K562 (cell line): ENCODE results near the gene PPM1D. TPM values are rescaled to one million over a fixed set of nuclear protein-coding genes. Genes with fewer than 3 reads are reported as not detected.
A peak's percentile ranks its signal among the peaks of the same experiment; 100 is the strongest.

Experiments
- ARID1B ChIP-seq: fragments of 450-650 bp; IDR thresholded peaks from 2 replicates; pipeline ENCODE4 v1.6.1; 2016; ENCODE audit warnings: antibody characterized with exemption, mild to moderate bottlenecking, inconsistent platforms
- CBFA2T2 ChIP-seq: fragments of 450-650 bp; conservative IDR thresholded peaks from 2 replicates; pipeline ENCODE4 v1.6.1; 2017; ENCODE audit warnings: mild to moderate bottlenecking
- ERF ChIP-seq: fragments of 450-650 bp; formaldehyde crosslinking; IDR thresholded peaks from 2 replicates; pipeline ENCODE4 v1.4.0; 2020; ENCODE audit warnings: mild to moderate bottlenecking, mixed read lengths
- EZH2 ChIP-seq: IDR thresholded peaks from 2 replicates; pipeline ENCODE4 v1.6.1; 2012; ENCODE audit warnings: low read depth, mild to moderate bottlenecking, inconsistent platforms, low read length, borderline replicate concordance
- MEIS2 ChIP-seq: fragments of 450-650 bp; IDR thresholded peaks from 2 replicates; pipeline ENCODE4 v1.6.1; 2014; ENCODE audit warnings: mild to moderate bottlenecking; ENCODE audit not compliant: partially characterized antibody
- NR3C1 ChIP-seq: sonication (generic); formaldehyde crosslinking; IDR thresholded peaks from 2 replicates; pipeline ENCODE4 v1.8.1; 2022; ENCODE audit warnings: missing genetic modification reagents
- PML ChIP-seq: IDR thresholded peaks from 2 replicates; pipeline ENCODE4 v1.6.1; 2012; ENCODE audit warnings: low read length, inconsistent platforms
- POLR2AphosphoS5 ChIP-seq: IDR thresholded peaks from 2 replicates; pipeline ENCODE4 v1.6.1; 2011; ENCODE audit warnings: mild to moderate bottlenecking, low read depth, low read length, moderate library complexity; ENCODE audit not compliant: control insufficient read depth, insufficient read depth
- TAF9B ChIP-seq: fragments of 450-650 bp; IDR thresholded peaks from 2 replicates; pipeline ENCODE4 v1.6.1; 2018; ENCODE audit warnings: mild to moderate bottlenecking; ENCODE audit not compliant: partially characterized antibody
- TAL1 ChIP-seq: fragments of 450-650 bp; IDR thresholded peaks from 2 replicates; pipeline ENCODE4 v1.6.1; 2016; ENCODE audit warnings: mild to moderate bottlenecking
- TCF3 ChIP-seq: sonication (generic); formaldehyde crosslinking; IDR thresholded peaks from 2 replicates; pipeline ENCODE4 v1.4.0; 2020; ENCODE audit warnings: mild to moderate bottlenecking, missing genetic modification reagents
- TEAD4 ChIP-seq, 2 experiments: sonication (generic) in 1 of 2; formaldehyde crosslinking in 1 of 2; IDR thresholded peaks; 2 replicates each; pipeline versions ENCODE4 v1.6.1 to v1.8.0; 2012 to 2022; ENCODE audit warnings: borderline replicate concordance in 1 of 2, inconsistent platforms in 1 of 2, low read length in 1 of 2, mild to moderate bottlenecking in 1 of 2, missing genetic modification reagents in 1 of 2
- TRIM24 ChIP-seq, 2 experiments: fragments of 450-650 bp; IDR thresholded peaks; 2 replicates each; pipeline ENCODE4 v1.6.1; 2016
- ZNF124 ChIP-seq: sonication (generic); formaldehyde crosslinking; IDR thresholded peaks from 2 replicates; pipeline ENCODE4 v1.8.1; 2022; ENCODE audit warnings: missing genetic modification reagents
- ZNF324 ChIP-seq: fragments of 250-450 bp; sonication (Bioruptor Pico); IDR thresholded peaks from 2 replicates; pipeline ENCODE4 v1.4.0; 2020; ENCODE audit warnings: mild to moderate bottlenecking
- ZNF707 ChIP-seq: fragments of 250-450 bp; sonication (Bioruptor Pico); conservative IDR thresholded peaks from 2 replicates; pipeline ENCODE4 v1.8.0; 2022; ENCODE audit warnings: inconsistent platforms, mild to moderate bottlenecking, moderate library complexity
- polyA plus RNA-seq, 8 experiments: library from polyadenylated mRNA; depleted of rRNA in 4 of 8; stranded (reverse) in 5 of 8; unstranded in 3 of 8; fragments of >200 nt; fragmentation: Nextera tagmentation in 2 of 8; fragmentation: Illumina TruSeq in 1 of 8; extraction: Ambion mirVana in 2 of 8; extraction: Trizol in 1 of 8; gene quantifications; 2 replicates each; pipeline versions ENCODE4 v1.2.1 to v1.2.3, GENCODE V29; 2011 to 2014; ENCODE audit warnings: inconsistent platforms in 1 of 8, missing spikeins in 1 of 8
- total RNA-seq, 7 experiments: library from RNA; depleted of rRNA in 6 of 7; stranded (reverse); fragments of >200 nt in 6 of 7; fragmentation: Illumina TruSeq in 2 of 7; extraction: Trizol in 2 of 7; gene quantifications; 2 replicates each; pipeline versions ENCODE4 v1.2.1 to v1.2.3, GENCODE V29; 2011 to 2021; ENCODE audit warnings: low replicate concordance in 1 of 7
- TF ChIP-seq, protein P1 (sequence below), 3 experiments: IDR thresholded peaks in 2 of 3; conservative IDR thresholded peaks in 1 of 3; 2 replicates each; pipeline ENCODE4 v1.5.1; 2011 to 2012; ENCODE audit warnings: low read length in 3 of 3, mild to moderate bottlenecking in 3 of 3, control low read depth in 2 of 3, improper control_type of control experiment in 1 of 3, inconsistent platforms in 1 of 3, low read depth in 1 of 3, mixed read lengths in 1 of 3, moderate library complexity in 1 of 3; ENCODE audit not compliant: insufficient read depth in 2 of 3
- TF ChIP-seq, protein P2 (sequence below): fragments of 450-650 bp; IDR thresholded peaks from 2 replicates; pipeline ENCODE4 v1.6.1; 2014; ENCODE audit warnings: low read depth, mild to moderate bottlenecking, moderate library complexity, borderline replicate concordance
- TF ChIP-seq, protein P3 (sequence below): fragments of 250-450 bp; sonication (Bioruptor Pico); IDR thresholded peaks from 2 replicates; pipeline ENCODE4 v1.5.0; 2021
- TF ChIP-seq, protein P4 (sequence below): IDR thresholded peaks from 2 replicates; pipeline ENCODE4 v1.6.1; 2011; ENCODE audit not compliant: insufficient read length; ENCODE audit errors: extremely low read depth
- TF ChIP-seq, protein P5 (sequence below): fragments of 250-450 bp; sonication (Bioruptor Pico); IDR thresholded peaks from 2 replicates; pipeline ENCODE4 v1.6.1; 2021; ENCODE audit warnings: mild to moderate bottlenecking
- TF ChIP-seq, protein P6 (sequence below): fragments of 450-650 bp; IDR thresholded peaks from 2 replicates; pipeline ENCODE4 v1.6.1; 2018; ENCODE audit warnings: mild to moderate bottlenecking, low read depth; ENCODE audit not compliant: partially characterized antibody

Gene PPM1D
- total and polyA plus RNA-seq, 9 of the 15 experiments (the other 6 are each of a cell fraction or from before 2014, with no cell fraction given): 2.1 to 19.0 (median 7.8) TPM

DNA sequence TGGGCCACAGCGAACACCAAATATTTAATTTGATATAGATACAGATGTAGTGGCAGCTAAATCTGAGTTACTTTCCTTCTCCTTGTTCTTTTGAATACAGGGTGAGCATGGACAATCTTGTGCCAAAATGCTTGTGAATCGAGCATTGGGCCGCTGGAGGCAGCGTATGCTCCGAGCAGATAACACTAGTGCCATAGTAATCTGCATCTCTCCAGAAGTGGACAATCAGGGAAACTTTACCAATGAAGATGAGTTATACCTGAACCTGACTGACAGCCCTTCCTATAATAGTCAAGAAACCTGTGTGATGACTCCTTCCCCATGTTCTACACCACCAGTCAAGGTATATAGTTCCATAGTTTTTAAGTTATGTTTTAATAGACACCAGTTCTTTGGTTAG is 56.5 kb downstream of the PPM1D start (continued):
- TF ChIP-seq, protein P1, sequence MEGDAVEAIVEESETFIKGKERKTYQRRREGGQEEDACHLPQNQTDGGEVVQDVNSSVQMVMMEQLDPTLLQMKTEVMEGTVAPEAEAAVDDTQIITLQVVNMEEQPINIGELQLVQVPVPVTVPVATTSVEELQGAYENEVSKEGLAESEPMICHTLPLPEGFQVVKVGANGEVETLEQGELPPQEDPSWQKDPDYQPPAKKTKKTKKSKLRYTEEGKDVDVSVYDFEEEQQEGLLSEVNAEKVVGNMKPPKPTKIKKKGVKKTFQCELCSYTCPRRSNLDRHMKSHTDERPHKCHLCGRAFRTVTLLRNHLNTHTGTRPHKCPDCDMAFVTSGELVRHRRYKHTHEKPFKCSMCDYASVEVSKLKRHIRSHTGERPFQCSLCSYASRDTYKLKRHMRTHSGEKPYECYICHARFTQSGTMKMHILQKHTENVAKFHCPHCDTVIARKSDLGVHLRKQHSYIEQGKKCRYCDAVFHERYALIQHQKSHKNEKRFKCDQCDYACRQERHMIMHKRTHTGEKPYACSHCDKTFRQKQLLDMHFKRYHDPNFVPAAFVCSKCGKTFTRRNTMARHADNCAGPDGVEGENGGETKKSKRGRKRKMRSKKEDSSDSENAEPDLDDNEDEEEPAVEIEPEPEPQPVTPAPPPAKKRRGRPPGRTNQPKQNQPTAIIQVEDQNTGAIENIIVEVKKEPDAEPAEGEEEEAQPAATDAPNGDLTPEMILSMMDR (IDR thresholded peaks at IDR 0.05 in 2 of 3, conservative IDR thresholded peaks at IDR 0.05 in 1 of 3; ENCODE audit: insufficient read depth in 2 of 3, low read depth in 1 of 3, low read length in 3 of 3): peak in 2 of 3 experiments; percentile 10 to 23; a peak in 1 of 6 replicates
- TF ChIP-seq ARID1B (peak; percentile 67), MEIS2 (peak; percentile 45), TCF3 (peak; percentile 84), NR3C1 (CRISPR knock-in tag) (no peak), TRIM24 (IDR thresholded peaks at IDR 0.05) (no peak), TAF9B (no peak), ERF (CRISPR knock-in tag) (no peak), PML (no peak), ZNF124 (CRISPR knock-in tag) (no peak), POLR2AphosphoS5 (peak; percentile 45; the same call in 1 of the 2 replicates), TAL1 (peak; percentile 71), ZNF707 (CRISPR knock-in tag) (no peak), TEAD4 (IDR thresholded peaks at IDR 0.05; ENCODE audit: low read length) (peak; percentile 57), TEAD4 (CRISPR knock-in tag; IDR thresholded peaks at IDR 0.05; ENCODE audit: borderline replicate concordance) (no peak), CBFA2T2 (peak; percentile 54; the same call in 1 of the 2 replicates), EZH2 (no peak), ZNF324 (no peak)
- TF ChIP-seq, protein P2, sequence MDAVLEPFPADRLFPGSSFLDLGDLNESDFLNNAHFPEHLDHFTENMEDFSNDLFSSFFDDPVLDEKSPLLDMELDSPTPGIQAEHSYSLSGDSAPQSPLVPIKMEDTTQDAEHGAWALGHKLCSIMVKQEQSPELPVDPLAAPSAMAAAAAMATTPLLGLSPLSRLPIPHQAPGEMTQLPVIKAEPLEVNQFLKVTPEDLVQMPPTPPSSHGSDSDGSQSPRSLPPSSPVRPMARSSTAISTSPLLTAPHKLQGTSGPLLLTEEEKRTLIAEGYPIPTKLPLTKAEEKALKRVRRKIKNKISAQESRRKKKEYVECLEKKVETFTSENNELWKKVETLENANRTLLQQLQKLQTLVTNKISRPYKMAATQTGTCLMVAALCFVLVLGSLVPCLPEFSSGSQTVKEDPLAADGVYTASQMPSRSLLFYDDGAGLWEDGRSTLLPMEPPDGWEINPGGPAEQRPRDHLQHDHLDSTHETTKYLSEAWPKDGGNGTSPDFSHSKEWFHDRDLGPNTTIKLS: no peak
- TF ChIP-seq, protein P3, sequence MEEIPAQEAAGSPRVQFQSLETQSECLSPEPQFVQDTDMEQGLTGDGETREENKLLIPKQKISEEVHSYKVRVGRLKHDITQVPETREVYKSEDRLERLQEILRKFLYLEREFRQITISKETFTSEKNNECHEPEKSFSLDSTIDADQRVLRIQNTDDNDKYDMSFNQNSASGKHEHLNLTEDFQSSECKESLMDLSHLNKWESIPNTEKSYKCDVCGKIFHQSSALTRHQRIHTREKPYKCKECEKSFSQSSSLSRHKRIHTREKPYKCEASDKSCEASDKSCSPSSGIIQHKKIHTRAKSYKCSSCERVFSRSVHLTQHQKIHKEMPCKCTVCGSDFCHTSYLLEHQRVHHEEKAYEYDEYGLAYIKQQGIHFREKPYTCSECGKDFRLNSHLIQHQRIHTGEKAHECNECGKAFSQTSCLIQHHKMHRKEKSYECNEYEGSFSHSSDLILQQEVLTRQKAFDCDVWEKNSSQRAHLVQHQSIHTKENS (CRISPR knock-in tag): no peak
- TF ChIP-seq, protein P4, sequence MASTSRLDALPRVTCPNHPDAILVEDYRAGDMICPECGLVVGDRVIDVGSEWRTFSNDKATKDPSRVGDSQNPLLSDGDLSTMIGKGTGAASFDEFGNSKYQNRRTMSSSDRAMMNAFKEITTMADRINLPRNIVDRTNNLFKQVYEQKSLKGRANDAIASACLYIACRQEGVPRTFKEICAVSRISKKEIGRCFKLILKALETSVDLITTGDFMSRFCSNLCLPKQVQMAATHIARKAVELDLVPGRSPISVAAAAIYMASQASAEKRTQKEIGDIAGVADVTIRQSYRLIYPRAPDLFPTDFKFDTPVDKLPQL: no peak
- TF ChIP-seq, protein P5, sequence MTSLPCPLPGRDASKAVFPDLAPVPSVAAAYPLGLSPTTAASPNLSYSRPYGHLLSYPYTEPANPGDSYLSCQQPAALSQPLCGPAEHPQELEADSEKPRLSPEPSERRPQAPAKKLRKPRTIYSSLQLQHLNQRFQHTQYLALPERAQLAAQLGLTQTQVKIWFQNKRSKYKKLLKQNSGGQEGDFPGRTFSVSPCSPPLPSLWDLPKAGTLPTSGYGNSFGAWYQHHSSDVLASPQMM (CRISPR knock-in tag): no peak
- TF ChIP-seq, protein P6, sequence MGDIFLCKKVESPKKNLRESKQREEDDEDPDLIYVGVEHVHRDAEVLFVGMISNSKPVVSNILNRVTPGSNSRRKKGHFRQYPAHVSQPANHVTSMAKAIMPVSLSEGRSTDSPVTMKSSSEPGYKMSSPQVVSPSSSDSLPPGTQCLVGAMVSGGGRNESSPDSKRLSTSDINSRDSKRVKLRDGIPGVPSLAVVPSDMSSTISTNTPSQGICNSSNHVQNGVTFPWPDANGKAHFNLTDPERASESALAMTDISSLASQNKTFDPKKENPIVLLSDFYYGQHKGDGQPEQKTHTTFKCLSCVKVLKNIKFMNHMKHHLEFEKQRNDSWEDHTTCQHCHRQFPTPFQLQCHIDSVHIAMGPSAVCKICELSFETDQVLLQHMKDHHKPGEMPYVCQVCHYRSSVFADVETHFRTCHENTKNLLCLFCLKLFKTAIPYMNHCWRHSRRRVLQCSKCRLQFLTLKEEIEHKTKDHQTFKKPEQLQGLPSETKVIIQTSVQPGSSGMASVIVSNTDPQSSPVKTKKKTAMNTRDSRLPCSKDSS: no peak
